HG03060 (cell line): ENCODE data around the gene AIFM1.

Experiments
- ATAC-seq: cut with Tn5 transposase; IDR thresholded peaks from one replicate; pipeline ENCODE4 v1.9.1; 2021; ENCODE audit warnings: low read depth, moderate number of reproducible peaks; ENCODE audit not compliant: unreplicated experiment

Gene AIFM1

DNA sequence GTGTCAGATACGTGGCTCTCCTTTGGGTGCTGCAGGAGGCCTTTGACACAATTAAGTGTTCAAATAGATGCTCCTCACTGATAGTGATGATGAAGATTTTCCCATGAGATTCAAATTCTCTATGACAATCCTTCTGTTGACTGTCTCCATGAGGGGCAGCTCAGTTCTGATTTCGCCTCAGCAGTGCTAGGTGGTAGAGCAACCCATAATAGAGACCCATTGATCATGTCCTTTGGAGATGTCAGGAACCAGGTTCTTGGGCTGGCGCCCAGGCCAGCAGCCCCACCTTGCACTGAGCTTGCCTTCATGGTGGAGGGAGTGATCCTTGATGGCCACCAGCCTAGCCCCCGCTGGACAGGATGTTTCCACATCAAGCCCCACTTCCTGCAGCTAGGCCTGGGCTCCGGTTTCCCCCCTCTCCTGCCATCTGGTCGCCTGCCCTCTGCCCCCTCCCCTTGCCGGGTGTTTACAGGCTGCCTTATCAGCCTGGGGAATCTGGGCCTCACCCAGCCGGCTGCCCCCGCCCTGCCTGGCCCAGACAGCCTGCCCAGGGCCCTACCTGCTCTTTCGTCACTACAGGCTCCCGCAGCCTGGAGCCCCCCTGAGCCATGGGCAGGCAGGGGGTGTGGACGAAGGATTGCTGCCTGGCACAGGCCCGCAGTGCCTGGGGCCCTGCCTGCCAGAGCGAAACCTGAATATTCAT, 68.0 kb downstream of the AIFM1 start:
- no peak for ATAC-seq

DNA sequence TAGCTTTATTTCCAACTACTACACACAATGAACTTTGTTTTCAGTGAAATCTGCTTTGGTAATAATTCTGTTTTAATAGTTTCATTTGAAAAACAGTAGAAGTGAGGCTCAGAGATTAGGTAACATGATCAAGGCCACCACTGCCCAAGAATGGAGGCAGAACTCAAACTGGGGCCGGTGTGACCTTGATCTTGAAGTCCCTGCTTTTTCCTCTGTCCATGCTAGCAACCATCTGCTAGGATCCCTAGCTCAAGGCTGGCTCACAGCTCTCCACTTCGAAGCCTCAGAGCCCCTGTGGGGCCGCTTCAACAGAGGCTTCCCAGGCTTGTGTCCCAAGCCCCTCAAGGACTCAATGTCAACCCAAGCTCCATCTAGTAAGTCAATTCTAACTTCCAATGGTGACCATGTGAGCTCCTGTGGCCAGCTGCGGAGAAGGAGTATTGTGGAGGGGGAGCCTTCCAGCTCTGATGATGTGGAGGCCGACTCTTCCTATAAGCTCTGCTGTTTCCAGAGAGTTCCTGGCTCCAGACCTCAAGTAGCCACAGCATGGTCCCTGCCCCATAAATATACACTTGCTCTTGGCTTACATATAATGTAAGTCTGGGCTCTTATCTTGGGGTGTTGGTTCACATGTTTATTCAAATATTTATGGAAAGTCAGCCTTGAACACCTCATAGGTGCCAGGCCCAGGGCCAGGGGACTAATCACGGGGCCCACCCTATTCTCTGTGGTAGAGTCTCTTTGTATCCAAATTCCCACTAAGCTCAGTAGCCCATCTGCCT, 70.2 kb downstream of the AIFM1 start:
- no peak for ATAC-seq

DNA sequence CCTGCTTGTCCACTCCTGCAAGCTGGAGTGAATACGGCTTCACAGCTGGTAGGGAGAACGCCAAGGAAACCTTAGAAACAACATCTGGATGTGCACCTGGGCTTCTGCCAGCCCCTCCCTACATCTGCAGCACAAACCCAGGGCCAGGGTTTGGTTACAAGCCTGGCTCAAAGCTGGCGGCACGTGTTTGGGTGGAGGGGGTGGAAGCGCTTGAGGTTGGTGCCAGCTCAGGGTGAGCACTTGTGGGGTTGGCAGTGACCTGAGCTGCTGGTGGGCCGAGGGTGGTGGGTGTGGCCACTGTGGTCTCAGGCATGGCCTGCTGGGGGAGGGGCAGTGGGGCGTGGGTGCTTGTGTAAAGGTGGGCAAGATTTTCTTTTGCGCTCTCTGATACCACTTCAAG, 70.9 kb downstream of the AIFM1 start:
- no peak for ATAC-seq

DNA sequence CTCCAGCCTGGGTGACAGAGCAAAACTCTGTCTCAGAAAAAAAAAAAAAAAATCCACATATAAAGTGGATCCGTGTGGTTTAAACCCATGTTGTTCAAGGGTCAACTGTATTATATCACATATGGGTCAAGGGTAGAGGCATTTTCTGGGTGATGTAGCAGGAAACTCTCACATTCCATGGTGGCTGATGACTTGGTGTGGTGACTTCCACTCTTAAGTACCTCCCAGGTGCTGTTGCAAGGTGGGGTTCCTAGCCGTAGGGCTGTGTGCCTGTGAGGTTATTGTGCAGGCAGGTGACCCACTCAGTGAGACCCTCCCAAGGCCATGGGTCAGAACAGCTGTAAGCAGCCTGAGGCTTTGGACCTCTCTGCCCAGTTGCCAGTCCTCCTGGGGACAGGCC, 72.4 kb downstream of the AIFM1 start:
- ATAC-seq = no peak

DNA sequence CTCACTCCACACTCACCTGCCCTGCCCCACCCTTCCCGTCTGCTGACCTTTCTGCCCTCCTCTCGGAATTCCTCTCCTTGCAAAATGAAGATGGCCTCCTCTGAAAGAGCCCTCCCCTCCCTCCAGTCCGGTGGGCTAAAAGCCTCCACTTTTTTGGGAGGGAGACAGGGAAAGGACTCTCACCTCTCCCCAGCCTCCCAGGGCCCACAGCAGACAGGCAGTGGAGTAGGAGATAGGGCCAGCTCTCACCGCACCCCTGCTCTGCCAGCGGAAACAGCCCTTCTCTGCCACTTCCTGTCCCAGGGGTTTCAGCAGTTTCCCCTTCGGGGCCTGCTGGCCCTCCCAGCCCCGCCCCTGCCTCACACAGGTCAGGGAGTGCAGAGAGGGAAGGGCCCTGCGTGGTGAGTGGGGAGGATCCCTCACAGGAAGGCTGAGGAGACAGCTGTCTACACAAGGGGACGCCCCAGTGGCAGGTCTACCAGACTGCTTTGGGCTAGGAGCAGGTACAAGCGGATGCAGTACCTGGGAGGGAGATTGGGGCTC, 73.6 kb downstream of the AIFM1 start:
- ATAC-seq = peak; percentile 97

DNA sequence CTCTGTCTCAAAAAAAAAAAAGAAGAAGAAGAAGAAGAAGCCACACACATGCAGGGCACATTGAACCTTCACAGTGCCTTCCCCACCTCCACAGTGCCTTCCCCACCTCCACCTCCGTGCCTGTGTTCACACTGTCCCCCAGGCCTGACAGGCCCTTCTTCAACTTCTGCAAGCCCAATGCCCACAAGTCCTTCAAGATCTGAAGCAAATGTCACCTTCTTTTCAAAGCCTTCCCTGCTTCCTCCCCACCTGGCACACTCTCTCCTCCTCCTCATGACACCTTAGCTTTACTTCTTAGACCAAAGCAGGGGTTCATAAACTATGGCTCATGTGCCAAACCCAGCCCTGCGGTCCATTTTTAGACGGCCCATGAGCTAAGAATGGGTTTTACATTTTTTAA, 75.3 kb downstream of the AIFM1 start:
- ATAC-seq = no peak

DNA sequence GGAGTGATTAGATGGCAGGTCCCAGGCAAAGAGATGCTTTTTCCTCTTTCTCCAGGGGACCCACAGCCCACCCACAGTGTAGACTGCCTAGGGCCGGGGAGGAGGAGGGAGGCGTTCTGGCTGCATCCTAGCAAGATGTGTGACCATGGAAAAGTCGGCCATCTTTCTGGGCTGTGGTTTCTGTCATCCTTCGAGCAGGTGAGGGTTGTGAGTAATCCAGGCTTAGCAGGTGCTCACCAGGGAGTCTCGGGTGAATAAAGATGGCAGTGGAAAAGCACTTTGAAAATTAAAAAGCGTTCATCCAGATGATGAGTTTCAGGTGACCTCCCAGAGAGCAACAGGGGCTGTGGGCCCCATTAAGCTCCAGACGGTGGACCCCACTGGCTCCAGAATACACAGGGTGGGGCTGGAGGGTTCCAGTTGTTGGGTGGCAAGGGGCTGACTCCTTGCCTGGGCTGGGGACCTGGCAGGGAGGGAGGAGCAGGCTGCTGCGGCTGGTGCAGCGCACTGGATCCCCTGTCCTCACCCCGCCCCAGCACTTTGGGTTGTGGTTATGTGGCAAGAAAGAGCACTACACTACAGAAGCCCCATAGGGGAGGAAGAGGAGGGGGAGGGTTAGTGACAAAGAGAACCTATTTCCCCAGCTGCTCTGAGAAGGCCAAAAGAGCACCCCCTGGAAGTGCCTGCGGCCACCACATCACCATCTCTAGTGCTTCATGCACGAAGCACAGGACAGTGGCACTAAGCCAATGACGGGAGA, 79.0 kb downstream of the AIFM1 start:
- ATAC-seq = no peak

DNA sequence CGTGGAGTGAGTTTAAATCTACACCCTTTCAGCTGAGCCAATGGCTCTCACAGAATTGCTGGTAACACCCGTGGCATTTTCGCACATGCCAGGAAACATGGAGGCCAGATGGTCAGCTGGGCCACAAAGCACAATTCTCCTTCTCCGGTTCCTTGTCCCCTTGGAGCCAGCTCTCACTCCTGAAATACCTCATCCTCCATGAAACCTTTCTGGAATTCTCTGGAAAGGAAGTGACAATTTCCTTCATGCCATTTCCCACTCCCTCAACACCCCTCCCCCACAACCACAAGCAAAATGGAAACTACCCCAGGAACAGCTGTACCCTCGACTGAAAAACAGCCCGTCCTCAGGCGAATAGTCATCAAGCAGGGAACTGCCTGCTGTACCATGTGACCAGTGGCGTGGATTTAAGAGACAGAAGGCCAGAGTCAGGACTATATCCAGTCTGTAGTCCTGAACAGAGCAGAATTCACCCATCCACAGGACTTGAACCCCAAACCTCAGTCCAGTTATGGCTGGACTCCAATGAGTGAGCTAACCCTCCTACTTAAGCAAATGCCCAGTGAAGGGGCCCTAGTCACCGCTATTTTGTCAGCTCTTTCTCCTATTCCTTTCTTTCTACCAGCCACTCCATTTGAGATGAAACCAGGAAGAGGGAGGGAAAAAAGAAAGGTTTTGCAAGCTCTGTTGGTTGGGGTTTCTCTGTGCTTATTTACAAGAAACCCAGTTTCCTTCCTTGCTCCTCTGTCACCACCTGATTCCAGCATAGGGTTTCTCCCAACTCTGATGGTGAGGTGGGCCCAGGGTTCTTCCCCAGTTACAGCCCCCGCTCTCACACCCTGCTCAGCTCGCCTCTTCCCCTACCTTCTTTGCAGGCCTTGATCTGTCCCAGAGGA, 79.8 kb downstream of the AIFM1 start:
- ATAC-seq = no peak

DNA sequence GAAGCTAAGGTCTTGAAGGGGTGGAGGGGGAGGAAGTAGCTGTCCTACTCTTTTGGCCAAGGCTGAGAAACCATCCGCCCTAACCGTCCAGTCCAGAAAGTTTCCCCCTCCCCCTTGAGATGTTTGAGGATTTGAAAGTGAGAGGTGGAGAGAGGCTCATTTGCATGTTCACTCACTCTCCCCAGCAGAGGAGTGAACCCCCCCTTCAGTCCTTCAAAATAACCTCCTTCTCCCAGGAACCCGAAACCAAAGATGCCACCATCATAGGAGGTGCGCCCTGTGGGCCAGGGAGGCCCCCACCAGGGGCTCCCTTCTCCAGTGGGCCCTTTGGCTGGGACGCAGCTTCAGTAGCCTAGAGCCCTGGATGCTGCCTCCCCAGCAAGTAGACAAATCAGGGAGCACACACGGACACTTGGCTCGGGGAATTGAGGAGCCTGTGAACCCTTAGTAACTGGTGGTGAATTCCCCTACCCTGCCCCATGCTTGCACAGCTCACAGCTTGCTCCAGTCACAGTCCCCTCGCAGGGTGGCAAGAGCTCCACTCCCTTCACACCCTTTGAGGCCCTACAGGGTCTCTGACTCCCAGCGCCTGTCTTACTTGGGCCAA, 80.9 kb downstream of the AIFM1 start:
- peak; percentile 19 for ATAC-seq

DNA sequence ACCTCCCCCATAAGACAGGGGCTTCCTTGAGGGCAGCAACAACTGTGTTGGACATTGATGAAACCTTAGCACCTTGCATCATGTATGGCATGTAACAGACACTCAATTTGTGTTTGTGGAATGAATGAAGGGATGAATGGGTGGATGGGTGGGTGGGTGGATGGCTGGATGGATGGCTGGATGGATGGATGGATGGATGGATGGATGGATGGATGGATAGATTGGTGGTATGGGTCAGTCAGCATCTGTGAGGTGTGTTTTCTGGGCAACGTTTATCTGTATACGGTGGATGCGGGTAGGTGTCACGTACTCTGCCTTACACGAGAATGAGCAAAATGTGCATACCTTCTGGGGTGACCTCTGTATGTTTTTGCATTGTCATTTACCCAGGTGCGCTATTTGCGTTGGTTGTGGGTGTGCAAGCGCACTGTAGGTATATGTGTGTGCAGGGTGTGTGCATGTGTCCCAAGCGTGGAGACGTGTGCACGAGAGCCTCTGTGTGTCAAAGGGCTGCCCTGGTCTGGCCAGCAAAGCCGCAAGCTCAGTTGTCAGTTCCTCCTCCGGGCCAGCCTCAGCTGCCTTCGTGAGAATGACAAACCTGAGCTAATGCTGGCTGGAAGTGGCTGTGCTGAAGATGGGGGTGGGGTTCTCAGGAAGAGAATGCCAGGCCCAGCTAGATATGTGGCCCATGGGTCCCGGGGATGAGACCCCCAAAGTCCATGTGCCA, 81.8 kb downstream of the AIFM1 start:
- no peak for ATAC-seq

DNA sequence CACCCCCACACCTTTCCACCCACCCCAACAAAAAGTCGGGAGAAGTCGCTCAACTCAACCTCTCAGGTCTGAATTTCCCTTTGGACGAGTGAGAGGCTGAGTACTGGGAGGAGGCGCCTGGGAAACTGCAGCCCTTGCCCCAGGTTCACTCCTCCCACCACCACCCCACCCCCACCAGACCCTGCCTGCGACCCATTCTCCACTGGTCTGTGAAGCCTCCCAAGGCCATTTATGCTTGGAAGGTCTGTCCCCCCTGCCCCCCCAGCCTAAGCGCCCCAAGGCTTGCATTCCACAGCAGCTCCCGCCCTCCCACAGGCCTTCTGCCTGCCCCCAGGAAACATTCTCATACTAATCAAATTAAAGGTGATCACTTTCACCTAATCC, 82.5 kb downstream of the AIFM1 start:
- ATAC-seq = no peak

DNA sequence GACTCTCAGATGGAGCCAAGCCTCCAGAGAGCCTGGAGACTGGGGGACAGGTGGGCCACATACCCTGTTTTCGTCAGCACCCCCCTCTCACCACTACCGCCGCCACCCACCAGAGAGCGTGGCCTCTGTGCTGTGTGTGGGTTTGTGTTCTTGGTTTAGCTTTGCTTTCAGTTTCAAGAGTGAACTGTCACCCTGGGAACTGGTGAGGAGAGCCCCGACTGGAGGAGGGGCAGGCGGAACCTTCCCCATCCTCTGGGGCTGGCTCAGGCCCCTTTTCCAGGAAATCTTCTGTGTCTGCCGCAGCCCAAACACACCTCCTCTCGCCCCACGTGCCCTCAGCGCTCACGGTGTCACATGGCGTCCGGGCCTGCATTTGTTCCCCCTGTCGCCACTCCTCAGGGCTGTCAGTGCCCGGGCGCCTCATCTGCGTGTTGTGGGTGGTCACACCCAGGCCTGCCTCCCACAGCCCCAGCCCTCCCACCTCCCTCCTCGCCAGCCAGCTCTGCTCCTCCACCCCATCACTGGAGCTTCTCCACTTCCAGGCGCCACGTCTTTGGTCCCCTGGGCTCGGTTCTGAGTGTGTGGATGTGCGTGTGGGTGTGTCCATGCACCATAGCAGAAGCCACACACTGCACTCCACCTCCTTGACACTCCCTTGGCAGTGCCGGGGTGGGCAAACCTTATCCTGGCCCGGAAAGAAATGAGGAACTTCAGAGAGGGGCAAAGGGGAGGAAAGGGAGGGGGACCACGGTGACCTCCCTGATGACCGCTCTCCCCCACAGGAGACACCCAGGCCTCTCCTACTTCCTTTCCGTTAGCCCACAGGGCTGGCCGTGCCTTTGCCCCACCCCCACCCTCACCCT, 83.2 kb downstream of the AIFM1 start:
- no peak for ATAC-seq

DNA sequence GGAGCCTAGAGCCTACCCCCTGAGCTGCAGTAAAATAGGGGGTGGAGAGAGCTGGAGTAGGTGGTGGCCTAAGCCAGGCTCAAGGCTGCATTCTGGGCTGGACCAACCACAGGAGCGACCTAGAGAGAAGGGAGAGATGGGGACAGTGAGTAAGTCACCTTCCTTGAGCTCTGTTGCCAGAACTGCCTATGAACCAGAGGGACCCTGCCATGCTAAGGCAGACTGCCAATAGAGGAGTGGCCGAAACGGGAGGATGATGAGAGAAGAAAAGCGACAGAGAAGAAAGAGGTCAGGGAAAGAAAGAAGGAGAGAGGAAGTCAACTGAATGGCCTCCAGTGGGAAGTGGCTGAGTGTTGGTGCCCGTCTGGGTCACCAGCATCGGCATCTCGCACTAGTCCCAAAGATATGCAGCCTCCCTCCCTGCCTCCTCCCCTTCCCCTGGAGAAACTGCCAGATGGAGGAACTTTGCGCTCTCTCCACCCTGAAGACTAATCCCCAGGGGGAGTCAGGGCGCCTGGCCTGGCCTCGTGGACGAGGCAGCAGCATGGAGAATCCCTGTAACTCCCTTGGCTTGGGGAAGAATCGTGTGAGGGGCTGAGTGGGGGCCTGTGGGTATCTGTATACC, 84.1 kb downstream of the AIFM1 start:
- no peak for ATAC-seq

DNA sequence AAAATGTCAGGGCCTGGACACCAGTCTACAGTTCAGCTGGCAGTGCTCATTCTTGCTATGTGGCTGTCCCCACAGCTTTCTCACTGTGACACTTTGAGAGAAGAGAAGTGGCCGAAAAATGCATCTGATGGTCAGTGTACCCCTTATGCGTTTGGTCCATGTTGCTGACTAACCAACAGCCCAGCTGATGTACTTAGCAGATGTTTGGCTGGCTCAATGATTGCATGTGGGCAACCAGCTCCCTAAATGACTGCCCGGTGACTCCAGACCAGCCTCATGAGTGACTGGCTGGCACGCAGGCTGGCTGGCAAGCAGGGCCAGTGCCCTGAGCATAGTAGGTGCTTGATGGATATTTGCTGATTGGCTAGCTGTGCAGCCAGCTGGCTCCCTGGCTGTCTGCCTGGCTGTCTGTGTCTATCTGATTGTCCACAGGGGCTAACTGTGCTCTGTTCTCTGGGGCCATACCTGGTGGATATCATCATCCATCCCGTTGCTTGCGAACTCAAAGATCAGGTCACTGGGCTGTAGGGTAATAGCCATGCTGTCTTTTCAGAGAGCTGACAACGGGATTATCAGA, 84.8 kb downstream of the AIFM1 start:
- ATAC-seq = no peak

DNA sequence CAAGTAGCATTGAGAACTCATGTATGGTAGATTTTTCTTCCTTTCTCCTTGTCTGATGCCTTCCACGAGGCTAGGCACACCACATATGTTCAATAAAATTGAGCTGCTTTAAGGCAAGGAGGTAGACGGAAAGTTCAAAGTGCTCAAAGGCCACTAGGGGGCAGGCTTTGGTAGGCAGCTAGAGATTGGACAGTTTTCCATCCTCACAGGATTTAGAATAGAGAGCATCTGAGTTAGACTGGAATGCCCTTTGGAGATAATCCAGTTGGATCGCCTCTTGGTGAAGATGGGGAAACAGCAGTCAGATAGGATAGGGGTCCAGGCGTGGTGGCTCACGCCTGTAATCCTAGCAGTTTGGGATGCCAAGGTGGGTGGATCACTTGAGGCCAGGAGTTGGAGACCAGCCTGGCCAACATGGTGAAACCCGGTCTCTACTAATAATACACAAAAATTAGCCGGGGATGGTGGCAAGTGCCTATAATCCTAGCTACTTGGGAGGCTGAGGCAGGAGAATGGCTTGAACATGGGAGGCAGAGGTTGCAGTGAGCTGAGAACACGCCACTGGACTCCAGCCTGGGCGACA, 85.7 kb downstream of the AIFM1 start:
- ATAC-seq = no peak
